DMS114 treated with DMSO at 0.1 percent for 48 hours (cell line): ENCODE measurements around the gene NELL1.

Experiments used
- DNase-seq: peaks from one replicate; lab custom pipeline; 2025; ENCODE audit not compliant: unreplicated experiment; lab: John Stamatoyannopoulos, UW

Gene NELL1

GRCh38 chr11:21543901-21544300 lies 874.5 kb downstream of the NELL1 start:
- DNase-seq: no peak

GRCh38 chr11:21545699-21546098 lies 876.3 kb downstream of the NELL1 start:
- DNase-seq: no peak

- no peak for DNase-seq
Measured at GRCh38 chr11:21546703-21547102, 877.3 kb downstream of the NELL1 start.

GRCh38 chr11:21552911-21553310 lies 883.5 kb downstream of the NELL1 start:
- no peak for DNase-seq

- DNase-seq: no peak
Measured at GRCh38 chr11:21553795-21554194, 884.4 kb downstream of the NELL1 start.

- DNase-seq: no peak
Measured at GRCh38 chr11:21554284-21554683, 884.9 kb downstream of the NELL1 start.

GRCh38 chr11:21556926-21557325 lies 887.5 kb downstream of the NELL1 start:
- DNase-seq: no peak

- DNase-seq: no peak
Measured at GRCh38 chr11:21560466-21560975, 891.1 kb downstream of the NELL1 start.

GRCh38 chr11:21561581-21561980 lies 892.2 kb downstream of the NELL1 start:
- no peak for DNase-seq

- no peak for DNase-seq
Measured at GRCh38 chr11:21564095-21564494, 894.7 kb downstream of the NELL1 start.

- DNase-seq: no peak
Measured at GRCh38 chr11:21564833-21565682, 895.7 kb downstream of the NELL1 start.

- no peak for DNase-seq
Measured at GRCh38 chr11:21566521-21567117, 897.2 kb downstream of the NELL1 start.

GRCh38 chr11:21567645-21568290 lies 898.4 kb downstream of the NELL1 start:
- no peak for DNase-seq

GRCh38 chr11:21572210-21572609 lies 902.8 kb downstream of the NELL1 start:
- DNase-seq: no peak

GRCh38 chr11:21582791-21583190 lies 913.4 kb downstream of the NELL1 start:
- no peak for DNase-seq

GRCh38 chr11:21588754-21589153 lies 919.4 kb downstream of the NELL1 start:
- no peak for DNase-seq

- DNase-seq: no peak
Measured at GRCh38 chr11:21602699-21603098, 933.3 kb downstream of the NELL1 start.

- DNase-seq: no peak
Measured at GRCh38 chr11:21603886-21604285, 934.5 kb downstream of the NELL1 start.

- DNase-seq: no peak
Measured at GRCh38 chr11:21604564-21604963, 935.2 kb downstream of the NELL1 start.

GRCh38 chr11:21612326-21612725 lies 942.9 kb downstream of the NELL1 start:
- DNase-seq: no peak

- DNase-seq: no peak
Measured at GRCh38 chr11:21614961-21615360, 945.6 kb downstream of the NELL1 start.

- DNase-seq: no peak
Measured at GRCh38 chr11:21615955-21616371, 946.6 kb downstream of the NELL1 start.
